ENCODE measurements around the gene LYPD6B. TPM values are rescaled to one million over a fixed set of nuclear protein-coding genes. Genes with fewer than 3 reads are reported as not detected.

LYPD6B gene
- total RNA-seq, 1 experiment from 2014 or later, result 35.8 TPM

DNA sequence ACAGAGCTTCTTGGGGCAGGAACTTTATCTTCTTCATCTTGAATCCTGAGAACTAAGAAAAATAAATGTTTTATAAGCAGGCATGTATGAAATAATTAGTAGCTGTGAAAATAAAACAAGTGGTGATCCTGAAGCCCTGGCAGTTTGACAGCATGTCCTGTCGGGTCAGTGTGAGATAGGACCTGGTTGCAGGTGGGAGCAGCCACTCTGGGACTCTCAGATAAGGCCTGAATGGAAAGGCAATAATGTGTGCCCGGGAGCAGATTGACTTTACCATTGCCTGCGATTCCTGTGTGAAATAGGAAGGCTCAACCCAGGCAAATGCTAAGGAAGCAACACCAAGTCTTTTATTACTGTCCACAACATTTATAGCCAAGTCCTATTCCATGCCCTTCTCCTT lies 132.4 kb downstream of the LYPD6B start:
- H3K9me3 Mint-ChIP-seq (ENCODE audit: unreplicated experiment), result peaks cover 11% of the 10 kb centered on the region
- Histone ChIP-seq H3K4me1 (peaks cover 37% of the 10 kb centered on the region), H3K4me3 (ENCODE audit: low read depth, low read length) (no peak overlapping the region), H3K27me3 (replicated peaks; ENCODE audit: control insufficient read depth, insufficient read depth, low read length) (no peaks in the 10 kb centered on the region), H3K36me3 (ENCODE audit: control insufficient read depth, insufficient read depth, low read length) (no peaks in the 10 kb centered on the region), H3K9me3 (peaks cover 10% of the 10 kb centered on the region)
- DNase-seq, result no peak
- TF ChIP-seq, protein P1, sequence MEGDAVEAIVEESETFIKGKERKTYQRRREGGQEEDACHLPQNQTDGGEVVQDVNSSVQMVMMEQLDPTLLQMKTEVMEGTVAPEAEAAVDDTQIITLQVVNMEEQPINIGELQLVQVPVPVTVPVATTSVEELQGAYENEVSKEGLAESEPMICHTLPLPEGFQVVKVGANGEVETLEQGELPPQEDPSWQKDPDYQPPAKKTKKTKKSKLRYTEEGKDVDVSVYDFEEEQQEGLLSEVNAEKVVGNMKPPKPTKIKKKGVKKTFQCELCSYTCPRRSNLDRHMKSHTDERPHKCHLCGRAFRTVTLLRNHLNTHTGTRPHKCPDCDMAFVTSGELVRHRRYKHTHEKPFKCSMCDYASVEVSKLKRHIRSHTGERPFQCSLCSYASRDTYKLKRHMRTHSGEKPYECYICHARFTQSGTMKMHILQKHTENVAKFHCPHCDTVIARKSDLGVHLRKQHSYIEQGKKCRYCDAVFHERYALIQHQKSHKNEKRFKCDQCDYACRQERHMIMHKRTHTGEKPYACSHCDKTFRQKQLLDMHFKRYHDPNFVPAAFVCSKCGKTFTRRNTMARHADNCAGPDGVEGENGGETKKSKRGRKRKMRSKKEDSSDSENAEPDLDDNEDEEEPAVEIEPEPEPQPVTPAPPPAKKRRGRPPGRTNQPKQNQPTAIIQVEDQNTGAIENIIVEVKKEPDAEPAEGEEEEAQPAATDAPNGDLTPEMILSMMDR (IDR thresholded peaks at IDR 0.05; ENCODE audit: insufficient read depth in 1 of 2, low read depth in 1 of 2, low read length in 1 of 2, severe bottlenecking in 1 of 2, unreplicated experiment in 1 of 2), result no peak
- POLR2A ChIA-PET, result no interaction called here
- no peaks in the 10 kb centered on the region for H3K27me3 Mint-ChIP-seq (ENCODE audit: insufficient read depth, unreplicated experiment)
- CTCF ChIA-PET, result no interaction called here
- no peak overlapping the region for H3K27ac Mint-ChIP-seq (ENCODE audit: unreplicated experiment)
- BruUV-seq (replicated peaks), result no TSS peak
- H3K4me1 Mint-ChIP-seq (ENCODE audit: low read depth, unreplicated experiment), result peaks cover 33% of the 10 kb centered on the region
- peaks cover 12% of the 10 kb centered on the region for H3K36me3 Mint-ChIP-seq (ENCODE audit: insufficient read depth, unreplicated experiment)
- intact Hi-C loops (cut with micrococcal nuclease; ENCODE audit: unreplicated experiment), result loop anchor here (2.0 kb wide), 1 partner anchor 24 kb away; no protein-coding TSS in a partner anchor
- H3K4me3 Mint-ChIP-seq (ENCODE audit: unreplicated experiment), result no peak overlapping the region

DNA sequence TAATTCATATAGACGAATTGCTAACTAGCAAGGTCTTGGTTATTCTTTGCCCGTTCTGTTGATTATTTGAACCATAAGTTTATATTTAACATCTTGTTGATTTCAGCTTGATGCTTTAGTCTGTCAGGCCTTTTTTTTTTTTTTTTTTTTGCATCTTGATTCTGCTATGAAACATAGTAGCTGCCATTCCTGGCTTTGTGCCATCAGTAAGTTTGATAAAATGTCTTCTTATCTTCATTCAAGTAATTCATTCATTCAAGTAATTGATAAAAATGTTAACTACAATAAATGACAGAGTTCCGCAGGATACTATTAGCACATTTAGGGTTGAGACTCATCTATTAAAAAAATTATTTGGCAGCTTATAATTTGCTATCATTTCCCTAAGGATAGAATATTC lies 134.7 kb downstream of the LYPD6B start:
- H3K4me3 ChIP-seq (ENCODE audit: low read depth, low read length), result no peak overlapping the region
- Mint-ChIP-seq H3K27me3 (ENCODE audit: insufficient read depth, unreplicated experiment) (no peaks in the 10 kb centered on the region), H3K4me3 (ENCODE audit: unreplicated experiment) (no peak overlapping the region), H3K27ac (ENCODE audit: unreplicated experiment) (no peak overlapping the region), H3K4me1 (ENCODE audit: low read depth, unreplicated experiment) (peaks cover 19% of the 10 kb centered on the region), H3K9me3 (ENCODE audit: unreplicated experiment) (peaks cover 11% of the 10 kb centered on the region), H3K36me3 (ENCODE audit: insufficient read depth, unreplicated experiment) (peaks cover 6% of the 10 kb centered on the region)
- CTCF ChIA-PET, result no interaction called here
- intact Hi-C loops (cut with micrococcal nuclease; ENCODE audit: unreplicated experiment), result no loop called here
- peaks cover 27% of the 10 kb centered on the region for H3K4me1 ChIP-seq
- no peak for DNase-seq
- no TSS peak for BruUV-seq (replicated peaks)
- POLR2A ChIA-PET, result no interaction called here
- H3K36me3 ChIP-seq (ENCODE audit: control insufficient read depth, insufficient read depth, low read length), result no peaks in the 10 kb centered on the region
- peaks cover 10% of the 10 kb centered on the region for H3K9me3 ChIP-seq
- H3K27me3 ChIP-seq (replicated peaks; ENCODE audit: control insufficient read depth, insufficient read depth, low read length), result no peaks in the 10 kb centered on the region
- TF ChIP-seq, protein P1 (IDR thresholded peaks at IDR 0.05; ENCODE audit: insufficient read depth in 1 of 2, low read depth in 1 of 2, low read length in 1 of 2, severe bottlenecking in 1 of 2, unreplicated experiment in 1 of 2), result no peak

DNA sequence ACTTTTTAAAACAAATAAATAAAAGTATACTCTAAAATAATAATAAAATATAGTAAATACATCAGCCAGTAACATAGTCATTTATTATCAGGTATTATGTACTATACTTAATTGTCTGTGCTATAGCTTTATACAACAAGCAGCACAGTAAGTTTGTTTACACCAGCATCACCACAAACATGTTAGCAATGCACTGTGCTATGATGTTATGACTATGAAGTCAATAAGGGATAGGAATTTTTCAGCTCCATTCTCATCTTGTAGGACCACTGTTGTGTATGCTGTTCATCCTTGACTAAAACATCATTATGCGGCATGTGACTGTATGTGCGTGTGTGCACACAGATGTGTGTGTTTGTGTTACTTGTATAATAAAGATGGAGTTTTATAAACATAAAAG lies 137.5 kb downstream of the LYPD6B start:
- Histone ChIP-seq H3K9me3 (peaks cover 10% of the 10 kb centered on the region), H3K4me1 (no peaks in the 10 kb centered on the region), H3K36me3 (ENCODE audit: control insufficient read depth, insufficient read depth, low read length) (no peaks in the 10 kb centered on the region), H3K27me3 (replicated peaks; ENCODE audit: control insufficient read depth, insufficient read depth, low read length) (no peaks in the 10 kb centered on the region), H3K4me3 (ENCODE audit: low read depth, low read length) (no peak overlapping the region)
- TF ChIP-seq, protein P1 (IDR thresholded peaks at IDR 0.05; ENCODE audit: insufficient read depth in 1 of 2, low read depth in 1 of 2, low read length in 1 of 2, severe bottlenecking in 1 of 2, unreplicated experiment in 1 of 2), result no peak
- POLR2A ChIA-PET, result no interaction called here
- CTCF ChIA-PET, result no interaction called here
- no peak overlapping the region for H3K27ac Mint-ChIP-seq (ENCODE audit: unreplicated experiment)
- no peak overlapping the region for H3K4me3 Mint-ChIP-seq (ENCODE audit: unreplicated experiment)
- no peaks in the 10 kb centered on the region for H3K27me3 Mint-ChIP-seq (ENCODE audit: insufficient read depth, unreplicated experiment)
- no TSS peak for BruUV-seq (replicated peaks)
- intact Hi-C loops (cut with micrococcal nuclease; ENCODE audit: unreplicated experiment), result no loop called here
- DNase-seq, result no peak
- H3K36me3 Mint-ChIP-seq (ENCODE audit: insufficient read depth, unreplicated experiment), result no peaks in the 10 kb centered on the region
- peaks cover 11% of the 10 kb centered on the region for H3K9me3 Mint-ChIP-seq (ENCODE audit: unreplicated experiment)
- no peaks in the 10 kb centered on the region for H3K4me1 Mint-ChIP-seq (ENCODE audit: low read depth, unreplicated experiment)

Data from Caco-2 (cell line).